Hematopoietic multipotent progenitor cell (in vitro differentiated cells): ENCODE data around the gene DDX42. TPM values are rescaled to one million over a fixed set of nuclear protein-coding genes. Genes with fewer than 3 reads are reported as not detected.
"Not testable (repeated sequence)": the region's sequence is repeated elsewhere in the genome, so short reads cannot be mapped to it uniquely, and the experiment has no call there.

ENCODE experiments used
- DNase-seq, 3 donors: peaks; one replicate each; pipeline ENCODE4 v3.0.0-alpha.2; 2011 to 2015; ENCODE audit warnings: low read depth in 2 of 3, low spot score in 2 of 3
- total RNA-seq: library from RNA; depleted of rRNA; stranded (reverse); fragments of >200 nt; gene quantifications from one replicate; pipeline ENCODE4 v1.2.3, GENCODE V29; 2012

Gene DDX42
- total RNA-seq, 1 donor, result 38.0 TPM

- no peak for DNase-seq
Measured at GRCh38 chr17:63837962-63838600, 64.1 kb downstream of the DDX42 start.

GRCh38 chr17:63838631-63839171 lies 64.7 kb downstream of the DDX42 start:
- peak in 1 of 3 donors; percentile 32 for DNase-seq

- DNase-seq, result no peak
Measured at GRCh38 chr17:63840591-63841349, 66.8 kb downstream of the DDX42 start.

GRCh38 chr17:63841350-63842172 lies 67.6 kb downstream of the DDX42 start:
- no peak for DNase-seq

- no peak for DNase-seq
Measured at GRCh38 chr17:63842173-63842539, 68.2 kb downstream of the DDX42 start.

- peak; percentile 95 to 99 (median 98) for DNase-seq
Measured at GRCh38 chr17:63842540-63843386, 68.8 kb downstream of the DDX42 start, which contains the start of gene SMARCD2. SMARCD2 (minus strand) TSS chr17:63842685; CDS start chr17:63842674, 11 bp downstream.

- DNase-seq, result peak in 2 of 3 donors; percentile 80
Measured at GRCh38 chr17:63843387-63843888, 69.5 kb downstream of the DDX42 start.

- DNase-seq, result no peak
Measured at GRCh38 chr17:63843910-63844677, 70.1 kb downstream of the DDX42 start.

- no peak for DNase-seq
Measured at GRCh38 chr17:63845509-63845908, 71.5 kb downstream of the DDX42 start.

GRCh38 chr17:63847525-63848249 lies 73.7 kb downstream of the DDX42 start:
- DNase-seq, result no peak

GRCh38 chr17:63848834-63849689 lies 75.1 kb downstream of the DDX42 start:
- DNase-seq, result peak; percentile 91 to 97 (median 96)

GRCh38 chr17:63850401-63850800 lies 76.4 kb downstream of the DDX42 start:
- DNase-seq, result no peak

- DNase-seq, result no peak
Measured at GRCh38 chr17:63853260-63853659, 79.3 kb downstream of the DDX42 start.

GRCh38 chr17:63854709-63855108 lies 80.7 kb downstream of the DDX42 start:
- DNase-seq, result no peak

GRCh38 chr17:63855185-63855584 lies 81.2 kb downstream of the DDX42 start:
- DNase-seq, result no peak

GRCh38 chr17:63856425-63856824 lies 82.5 kb downstream of the DDX42 start:
- DNase-seq, result not testable (repeated sequence)

- no peak for DNase-seq
Measured at GRCh38 chr17:63859257-63859656, 85.3 kb downstream of the DDX42 start.

- DNase-seq, result not testable (repeated sequence)
Measured at GRCh38 chr17:63866625-63867024, 92.7 kb downstream of the DDX42 start.
